Subcutaneous abdominal adipose tissue (tissue), 5 donors: ENCODE data around the gene TADA2B.

Experiments
- H3K27ac ChIP-seq: one replicate; pipeline ENCODE4 v1.7.0; 2013; ENCODE audit warnings: low read depth, mild to moderate bottlenecking, inconsistent platforms, low read length, moderate library complexity
- H3K27me3 ChIP-seq, 5 donors: one replicate each; pipeline ENCODE4 v1.7.0; 2013; ENCODE audit warnings: low read length in 5 of 5, inconsistent platforms in 1 of 5; ENCODE audit not compliant: control insufficient read depth in 5 of 5, insufficient read depth in 4 of 5
- H3K36me3 ChIP-seq, 5 donors: one replicate each; pipeline ENCODE4 v1.7.0; 2013; ENCODE audit warnings: low read length in 5 of 5; ENCODE audit not compliant: control insufficient read depth in 5 of 5, insufficient read depth in 5 of 5
- H3K4me1 ChIP-seq, 5 donors: one replicate each; pipeline ENCODE4 v1.7.0; 2013; ENCODE audit warnings: low read length in 5 of 5, mild to moderate bottlenecking in 3 of 5, moderate library complexity in 1 of 5; ENCODE audit not compliant: control insufficient read depth in 5 of 5, insufficient read depth in 5 of 5
- H3K4me3 ChIP-seq, 5 donors: one replicate each; pipeline ENCODE4 v1.7.0; 2013; ENCODE audit warnings: low read length in 5 of 5, low read depth in 1 of 5
- H3K9ac ChIP-seq, 5 donors: one replicate each; pipeline ENCODE4 v1.7.0; 2013; ENCODE audit warnings: low read length in 5 of 5, mild to moderate bottlenecking in 4 of 5, moderate library complexity in 3 of 5
- H3K9me3 ChIP-seq, 5 donors: one replicate each; pipeline ENCODE4 v1.7.0; 2013; ENCODE audit warnings: low read length in 5 of 5; ENCODE audit not compliant: control insufficient read depth in 5 of 5
- donor health status: healthy.
- donor health status: healthy.
- donor health status: healthy.
- donor health status: healthy.
- donor health status: healthy.

Gene TADA2B

GRCh38 chr4:7052923-7053715 is 9.9 kb downstream of the TADA2B start:
- H3K27me3 ChIP-seq, result no peaks in the 10 kb centered on the region
- H3K4me3 ChIP-seq, result no peak overlapping the region
- no peaks in the 10 kb centered on the region for H3K9me3 ChIP-seq
- no peak overlapping the region for H3K27ac ChIP-seq
- peaks cover 2 to 31% (median 18%) of the 10 kb centered on the region in 5 donors for H3K4me1 ChIP-seq
- peaks cover 0 to 55% (median 34%) of the 10 kb centered on the region in 5 donors for H3K36me3 ChIP-seq
- H3K9ac ChIP-seq, result peak overlapping the region in 1 of 5 donors; percentile 16

DNA sequence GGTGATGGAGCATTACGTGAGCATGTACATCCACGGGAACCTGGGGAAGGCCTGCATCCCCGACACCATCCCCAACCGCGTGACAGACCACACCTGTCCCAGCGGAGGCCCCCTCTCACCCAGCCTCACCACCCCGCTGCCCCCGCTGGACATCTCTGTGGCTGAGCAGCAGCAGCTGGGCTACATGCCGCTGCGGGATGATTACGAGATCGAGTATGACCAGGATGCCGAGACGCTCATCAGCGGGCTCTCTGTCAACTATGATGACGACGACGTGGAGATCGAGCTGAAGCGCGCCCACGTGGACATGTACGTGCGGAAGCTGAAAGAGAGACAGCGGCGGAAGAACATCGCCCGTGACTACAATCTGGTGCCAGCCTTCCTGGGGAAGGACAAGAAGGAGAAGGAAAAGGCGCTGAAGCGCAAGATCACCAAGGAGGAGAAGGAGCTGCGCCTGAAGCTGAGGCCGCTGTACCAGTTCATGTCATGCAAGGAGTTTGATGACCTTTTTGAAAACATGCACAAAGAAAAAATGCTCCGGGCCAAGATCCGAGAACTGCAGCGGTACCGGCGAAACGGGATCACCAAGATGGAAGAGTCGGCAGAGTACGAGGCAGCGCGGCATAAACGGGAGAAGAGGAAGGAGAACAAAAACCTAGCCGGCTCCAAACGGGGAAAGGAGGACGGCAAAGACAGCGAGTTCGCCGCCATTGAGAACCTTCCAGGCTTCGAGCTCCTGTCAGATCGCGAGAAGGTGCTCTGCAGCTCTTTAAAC is 11.1 kb downstream of the TADA2B start:
- Histone ChIP-seq H3K4me3 (no peak overlapping the region), H3K4me1 (peaks cover 2 to 31% (median 18%) of the 10 kb centered on the region in 5 donors), H3K9me3 (no peaks in the 10 kb centered on the region), H3K9ac (no peak overlapping the region), H3K27ac (no peak overlapping the region), H3K27me3 (no peaks in the 10 kb centered on the region), H3K36me3 (peaks cover 0 to 56% (median 42%) of the 10 kb centered on the region in 5 donors)

GRCh38 chr4:7055111-7055989 is 12.2 kb downstream of the TADA2B start:
- H3K9ac ChIP-seq, result no peak overlapping the region
- no peaks in the 10 kb centered on the region for H3K27me3 ChIP-seq
- peaks cover 2 to 30% (median 18%) of the 10 kb centered on the region in 5 donors for H3K4me1 ChIP-seq
- H3K4me3 ChIP-seq, result no peak overlapping the region
- H3K27ac ChIP-seq, result no peak overlapping the region
- H3K9me3 ChIP-seq, result no peaks in the 10 kb centered on the region
- H3K36me3 ChIP-seq, result peaks cover 3 to 66% (median 53%) of the 10 kb centered on the region in 5 donors

- Histone ChIP-seq H3K4me3 (no peak overlapping the region), H3K27ac (no peak overlapping the region), H3K9me3 (no peaks in the 10 kb centered on the region), H3K36me3 (peaks cover 3 to 68% (median 59%) of the 10 kb centered on the region in 5 donors), H3K9ac (no peak overlapping the region), H3K4me1 (peaks cover 2 to 25% (median 18%) of the 10 kb centered on the region in 5 donors), H3K27me3 (no peaks in the 10 kb centered on the region)
Measured at GRCh38 chr4:7055990-7056325, 12.8 kb downstream of the TADA2B start.

- no peaks in the 10 kb centered on the region for H3K9me3 ChIP-seq
- no peak overlapping the region for H3K9ac ChIP-seq
- H3K4me1 ChIP-seq, result peaks cover 0 to under 1% (median 0%) of the 10 kb centered on the region in 5 donors
- H3K4me3 ChIP-seq, result no peak overlapping the region
- H3K27me3 ChIP-seq, result no peaks in the 10 kb centered on the region
- no peak overlapping the region for H3K27ac ChIP-seq
- H3K36me3 ChIP-seq, result peaks cover 8 to 80% (median 74%) of the 10 kb centered on the region in 5 donors
Measured at GRCh38 chr4:7058792-7059191, 15.6 kb downstream of the TADA2B start.

DNA sequence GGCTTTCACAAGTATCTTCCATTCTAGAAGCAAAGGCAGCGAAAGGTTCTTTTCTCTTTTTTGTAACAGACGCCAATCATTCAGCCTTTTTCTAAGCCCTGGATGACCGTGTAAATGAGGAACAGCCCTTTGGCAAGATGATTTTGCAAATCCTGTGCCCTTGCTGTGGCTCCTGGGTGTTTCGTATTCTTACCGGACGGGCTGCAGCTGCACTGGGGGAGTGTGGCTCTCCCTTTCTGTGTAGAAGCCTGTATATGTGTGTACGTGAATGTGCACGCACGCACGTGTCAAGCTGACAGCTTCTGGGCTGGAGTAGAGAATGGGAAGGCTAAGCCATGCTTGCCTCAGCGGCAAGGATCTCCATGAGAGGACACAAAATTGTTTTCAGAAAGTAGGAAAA is 16.5 kb downstream of the TADA2B start:
- Histone ChIP-seq H3K4me1 (no peaks in the 10 kb centered on the region), H3K27ac (no peak overlapping the region), H3K36me3 (peaks cover 8 to 76% (median 68%) of the 10 kb centered on the region in 5 donors), H3K9me3 (no peaks in the 10 kb centered on the region), H3K9ac (no peak overlapping the region), H3K27me3 (no peaks in the 10 kb centered on the region), H3K4me3 (no peak overlapping the region)

- H3K36me3 ChIP-seq, result peaks cover 8 to 71% (median 64%) of the 10 kb centered on the region in 5 donors
- H3K27ac ChIP-seq, result no peak overlapping the region
- no peak overlapping the region for H3K4me3 ChIP-seq
- peaks cover 0 to 2% (median 0%) of the 10 kb centered on the region in 5 donors for H3K4me1 ChIP-seq
- no peaks in the 10 kb centered on the region for H3K27me3 ChIP-seq
- no peaks in the 10 kb centered on the region for H3K9me3 ChIP-seq
- no peak overlapping the region for H3K9ac ChIP-seq
Measured at GRCh38 chr4:7060346-7061150, 17.4 kb downstream of the TADA2B start.

- H3K4me3 ChIP-seq, result no peak overlapping the region
- H3K9ac ChIP-seq, result no peak overlapping the region
- peaks cover 2 to 13% (median 8%) of the 10 kb centered on the region in 5 donors for H3K4me1 ChIP-seq
- peaks cover 8 to 59% (median 52%) of the 10 kb centered on the region in 5 donors for H3K36me3 ChIP-seq
- H3K9me3 ChIP-seq, result no peaks in the 10 kb centered on the region
- no peak overlapping the region for H3K27ac ChIP-seq
- no peaks in the 10 kb centered on the region for H3K27me3 ChIP-seq
Measured at GRCh38 chr4:7061815-7062214, 18.6 kb downstream of the TADA2B start.

- Histone ChIP-seq H3K36me3 (peaks cover 8 to 55% (median 51%) of the 10 kb centered on the region in 5 donors), H3K27ac (no peak overlapping the region), H3K9me3 (no peaks in the 10 kb centered on the region), H3K9ac (no peak overlapping the region), H3K4me3 (no peak overlapping the region), H3K4me1 (peaks cover 2 to 20% (median 14%) of the 10 kb centered on the region in 5 donors), H3K27me3 (no peaks in the 10 kb centered on the region)
Measured at GRCh38 chr4:7062816-7063215, 19.6 kb downstream of the TADA2B start.
